Neural progenitor cell (in vitro differentiated cells): ENCODE results near the gene RPTOR. TPM values are rescaled to one million over a fixed set of nuclear protein-coding genes. Genes with fewer than 3 reads are reported as not detected.

Source experiments
- DNase-seq: peaks from one replicate; pipeline ENCODE4 v3.0.0-alpha.2; 2016; ENCODE audit warnings: low spot score
- H2AFZ ChIP-seq: fragments of 200-600 bp; sonication (generic); replicated peaks from 2 replicates; pipeline ENCODE4 v1.6.1; 2016; ENCODE audit warnings: antibody characterized with exemption
- H3F3A ChIP-seq: fragments of 200-600 bp; sonication (generic); 2 replicates; pipeline ENCODE4 v1.6.1; 2016; ENCODE audit warnings: antibody characterized with exemption, low read depth
- H3K27ac ChIP-seq: fragments of 200-600 bp; sonication (generic); 2 replicates; pipeline ENCODE4 v1.5.1; 2016; ENCODE audit warnings: mild to moderate bottlenecking
- H3K27me3 ChIP-seq: fragments of 200-600 bp; sonication (generic); 2 replicates; pipeline ENCODE4 v1.6.1; 2016; ENCODE audit warnings: mild to moderate bottlenecking, moderate library complexity
- H3K36me3 ChIP-seq: fragments of 200-600 bp; sonication (generic); 2 replicates; pipeline ENCODE4 v1.5.1; 2016
- H3K4me1 ChIP-seq: fragments of 200-600 bp; sonication (generic); 2 replicates; pipeline ENCODE4 v1.6.1; 2016; ENCODE audit warnings: mixed run types
- H3K4me2 ChIP-seq: fragments of 200-600 bp; sonication (generic); 2 replicates; pipeline ENCODE4 v1.6.1; 2016
- H3K4me3 ChIP-seq: fragments of 200-600 bp; sonication (generic); 2 replicates; pipeline ENCODE4 v1.5.1; 2016
- H3K79me2 ChIP-seq: fragments of 200-600 bp; sonication (generic); 2 replicates; pipeline ENCODE4 v1.6.1; 2016; ENCODE audit warnings: low read depth
- H3K9ac ChIP-seq: fragments of 200-600 bp; sonication (generic); 2 replicates; pipeline ENCODE4 v1.6.1; 2016
- H3K9me3 ChIP-seq: fragments of 200-600 bp; sonication (generic); 2 replicates; pipeline ENCODE4 v1.5.1; 2016; ENCODE audit warnings: low read depth
- H4K20me1 ChIP-seq: fragments of 200-600 bp; sonication (generic); 2 replicates; pipeline ENCODE4 v1.6.1; 2016; ENCODE audit warnings: low read depth
- H3K27ac Mint-ChIP-seq: 3 replicates; pipeline ENCODE4 v1.8.0; 2021; ENCODE audit warnings: mixed read lengths
- H3K27me3 Mint-ChIP-seq: 2 replicates; pipeline ENCODE4 v1.8.0; 2022; ENCODE audit warnings: low read depth, mild to moderate bottlenecking, inconsistent platforms, moderate library complexity, mixed read lengths; ENCODE audit not compliant: insufficient read depth
- H3K36me3 Mint-ChIP-seq: 3 replicates; pipeline ENCODE4 v1.8.0; 2021; ENCODE audit warnings: mixed read lengths
- H3K4me1 Mint-ChIP-seq: 3 replicates; pipeline ENCODE4 v1.8.0; 2021; ENCODE audit warnings: mixed read lengths
- H3K4me3 Mint-ChIP-seq: 3 replicates; pipeline ENCODE4 v1.8.0; 2021; ENCODE audit warnings: mild to moderate bottlenecking, moderate library complexity, mixed read lengths
- H3K9me3 Mint-ChIP-seq: 3 replicates; pipeline ENCODE4 v1.8.0; 2020; ENCODE audit warnings: mixed read lengths
- CTCF ChIP-seq: fragments of 200-600 bp; sonication (generic); IDR thresholded peaks from 2 replicates; pipeline ENCODE4 v1.5.1; 2017; ENCODE audit warnings: antibody characterized with exemption, mild to moderate bottlenecking
- EZH2 ChIP-seq: fragments of 200-600 bp; sonication (generic); IDR thresholded peaks from 2 replicates; pipeline ENCODE4 v1.6.1; 2017; ENCODE audit warnings: antibody characterized with exemption, mild to moderate bottlenecking, moderate library complexity
- EZH2phosphoT487 ChIP-seq: fragments of 200-600 bp; sonication (generic); IDR thresholded peaks from 2 replicates; pipeline ENCODE4 v1.6.1; 2017; ENCODE audit warnings: antibody characterized with exemption
- total RNA-seq: library from RNA; depleted of rRNA; stranded (reverse); fragments of >200 nt; gene quantifications from 2 replicates; pipeline ENCODE4 v1.2.3, GENCODE V29; 2015; ENCODE audit warnings: low replicate concordance

RPTOR gene
- total RNA-seq, 1 donor from 2014 or later = 7.4 TPM

- Mint-ChIP-seq H3K4me3 (no peak overlapping the region), H3K27me3 (no peaks in the 10 kb centered on the region), H3K9me3 (no peaks in the 10 kb centered on the region), H3K4me1 (peaks cover 40% of the 10 kb centered on the region), H3K27ac (peak overlapping the region; percentile 53), H3K36me3 (peaks cover 8% of the 10 kb centered on the region)
- Histone ChIP-seq H4K20me1 (peaks cover 14% of the 10 kb centered on the region), H3K4me3 (no peak overlapping the region), H3K27me3 (no peaks in the 10 kb centered on the region), H3K79me2 (no peaks in the 10 kb centered on the region), H2AFZ (no peak overlapping the region), H3K9ac (no peak overlapping the region), H3K9me3 (no peaks in the 10 kb centered on the region), H3K36me3 (no peaks in the 10 kb centered on the region), H3F3A (peaks cover 13% of the 10 kb centered on the region), H3K4me1 (peaks cover 20% of the 10 kb centered on the region), H3K27ac (no peak overlapping the region), H3K4me2 (no peak overlapping the region)
- no peak for DNase-seq
- TF ChIP-seq CTCF (no peak), EZH2phosphoT487 (no peak)
These were observed 228.2 kb downstream of the RPTOR start for GRCh38 chr17:80772906-80773242.

GRCh38 chr17:80773243-80773991 is 228.8 kb downstream of the RPTOR start:
- no peaks in the 10 kb centered on the region for H3K27me3 ChIP-seq
- DNase-seq = peak; percentile 57
- TF ChIP-seq CTCF (peak; percentile 8), EZH2phosphoT487 (no peak), EZH2 (no peak)
- no peak overlapping the region for H2AFZ ChIP-seq
- peaks cover 14% of the 10 kb centered on the region for H4K20me1 ChIP-seq
- H3K4me1 ChIP-seq = peaks cover 20% of the 10 kb centered on the region
- H3K79me2 ChIP-seq = no peaks in the 10 kb centered on the region
- H3K4me3 Mint-ChIP-seq = no peak overlapping the region
- no peak overlapping the region for H3K9ac ChIP-seq
- H3K27me3 Mint-ChIP-seq = no peaks in the 10 kb centered on the region
- peaks cover 41% of the 10 kb centered on the region for H3K4me1 Mint-ChIP-seq
- H3K36me3 Mint-ChIP-seq = peaks cover 13% of the 10 kb centered on the region
- H3F3A ChIP-seq = peaks cover 13% of the 10 kb centered on the region
- H3K4me3 ChIP-seq = no peak overlapping the region
- no peaks in the 10 kb centered on the region for H3K9me3 ChIP-seq
- no peak overlapping the region for H3K27ac Mint-ChIP-seq
- H3K36me3 ChIP-seq = no peaks in the 10 kb centered on the region
- H3K27ac ChIP-seq = peak overlapping the region; percentile 50
- no peak overlapping the region for H3K4me2 ChIP-seq
- H3K9me3 Mint-ChIP-seq = no peaks in the 10 kb centered on the region

- TF ChIP-seq EZH2 (no peak), EZH2phosphoT487 (no peak), CTCF (no peak)
- peaks cover 41% of the 10 kb centered on the region for H3K4me1 Mint-ChIP-seq
- H3F3A ChIP-seq = peaks cover 13% of the 10 kb centered on the region
- no peak for DNase-seq
- H3K9me3 Mint-ChIP-seq = no peaks in the 10 kb centered on the region
- peak overlapping the region; percentile 54 for H3K27ac Mint-ChIP-seq
- no peaks in the 10 kb centered on the region for H3K9me3 ChIP-seq
- peaks cover 14% of the 10 kb centered on the region for H4K20me1 ChIP-seq
- no peaks in the 10 kb centered on the region for H3K36me3 ChIP-seq
- no peaks in the 10 kb centered on the region for H3K27me3 Mint-ChIP-seq
- no peak overlapping the region for H2AFZ ChIP-seq
- no peak overlapping the region for H3K4me2 ChIP-seq
- no peak overlapping the region for H3K9ac ChIP-seq
- peaks cover 20% of the 10 kb centered on the region for H3K4me1 ChIP-seq
- no peak overlapping the region for H3K4me3 ChIP-seq
- peaks cover 14% of the 10 kb centered on the region for H3K36me3 Mint-ChIP-seq
- H3K27ac ChIP-seq = no peak overlapping the region
- H3K27me3 ChIP-seq = no peaks in the 10 kb centered on the region
- H3K4me3 Mint-ChIP-seq = no peak overlapping the region
- H3K79me2 ChIP-seq = no peaks in the 10 kb centered on the region
These were observed 229.5 kb downstream of the RPTOR start for GRCh38 chr17:80774146-80774545.
